VCaP (cell line): ENCODE measurements around the gene TSHZ2.

Source experiments
- H3K27ac ChIP-seq: fragments of 450-650 bp; 2 replicates; pipeline ENCODE4 v1.5.1; 2017
- CTCF ChIP-seq: fragments of 450-650 bp; conservative IDR thresholded peaks from 2 replicates; pipeline ENCODE4 v1.5.1; 2017; ENCODE audit warnings: mild to moderate bottlenecking, moderate library complexity

TSHZ2 gene

GRCh38 chr20:53070224-53070623 lies 98.1 kb downstream of the TSHZ2 start:
- no peak for TF ChIP-seq CTCF
- H3K27ac ChIP-seq: peak overlapping the region; percentile 31

- TF ChIP-seq CTCF: no peak
- peak overlapping the region; percentile 31 for H3K27ac ChIP-seq
Observed at GRCh38 chr20:53070706-53071392, 98.7 kb downstream of the TSHZ2 start.

GRCh38 chr20:53071833-53072232 lies 99.7 kb downstream of the TSHZ2 start:
- H3K27ac ChIP-seq: peak overlapping the region; percentile 31; the same call in 1 of the 2 replicates
- TF ChIP-seq CTCF: no peak

- H3K27ac ChIP-seq: no peak overlapping the region
- no peak for TF ChIP-seq CTCF
Observed at GRCh38 chr20:53072923-53073579, 100.9 kb downstream of the TSHZ2 start.

GRCh38 chr20:53073636-53074415 lies 101.7 kb downstream of the TSHZ2 start:
- no peak for TF ChIP-seq CTCF
- H3K27ac ChIP-seq: no peak overlapping the region

- no peak overlapping the region for H3K27ac ChIP-seq
- no peak for TF ChIP-seq CTCF
Observed at GRCh38 chr20:53074811-53075314, 102.7 kb downstream of the TSHZ2 start.

- H3K27ac ChIP-seq: no peak overlapping the region
- TF ChIP-seq CTCF: no peak
Observed at GRCh38 chr20:53076668-53077067, 104.5 kb downstream of the TSHZ2 start.
